GM12864 (cell line): ENCODE data around the gene MYRF.

ENCODE experiments used
- DNase-seq: peaks from one replicate; pipeline ENCODE4 v3.0.0-alpha.2; 2011; ENCODE audit warnings: low read depth
- H3K4me3 ChIP-seq: 2 replicates; pipeline ENCODE4 v1.5.1; 2011; ENCODE audit warnings: mild to moderate bottlenecking, low read depth, low read length, control low read depth
- TF ChIP-seq, protein P1 (sequence below): IDR thresholded peaks from 2 replicates; pipeline ENCODE4 v1.5.1; 2011; ENCODE audit warnings: low read depth, mild to moderate bottlenecking, moderate library complexity, low read length, control low read depth, inconsistent platforms; ENCODE audit errors: missing control alignments

The MYRF gene

DNA sequence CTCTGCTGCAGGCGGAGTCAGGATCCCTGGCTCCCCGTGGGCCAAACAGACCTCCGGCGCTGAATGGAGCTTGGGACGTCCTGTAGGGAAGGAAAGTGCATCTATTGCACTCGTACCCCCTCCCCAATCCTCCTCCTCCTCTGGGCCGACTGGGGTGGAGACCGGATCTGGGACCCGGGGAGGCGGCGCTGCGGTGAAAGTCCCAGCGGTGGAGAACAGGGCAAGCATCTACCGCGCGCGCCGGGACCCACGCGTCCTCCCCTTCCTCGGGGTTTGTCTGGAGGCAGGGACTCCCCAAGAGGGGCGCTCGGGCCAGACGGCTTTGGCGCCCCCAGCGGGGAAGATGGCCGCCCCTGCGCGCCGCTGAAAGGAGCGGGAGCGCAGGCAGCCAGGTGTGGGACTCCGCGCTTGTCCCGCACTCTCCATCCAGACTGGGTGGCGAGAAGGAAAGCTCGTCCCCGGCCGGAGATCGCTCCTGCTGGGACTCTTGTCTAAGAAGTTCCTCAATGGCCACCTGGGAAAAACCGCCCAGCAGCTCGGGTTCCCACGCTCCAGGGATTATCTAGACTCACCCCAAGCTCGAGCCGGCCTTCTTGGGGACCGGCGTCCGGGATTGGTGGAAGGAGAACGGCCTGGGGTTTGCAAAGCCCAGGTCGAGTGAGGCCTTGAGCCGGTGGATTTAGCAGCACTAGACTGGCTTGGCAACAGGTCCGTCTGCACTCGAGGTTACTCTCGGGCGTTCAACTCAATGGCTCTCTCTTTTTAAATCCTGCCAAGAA lies 76.4 kb downstream of the MYRF start:
- peak overlapping the region; percentile 71 for H3K4me3 ChIP-seq
- no peak for DNase-seq
- TF ChIP-seq, protein P1, sequence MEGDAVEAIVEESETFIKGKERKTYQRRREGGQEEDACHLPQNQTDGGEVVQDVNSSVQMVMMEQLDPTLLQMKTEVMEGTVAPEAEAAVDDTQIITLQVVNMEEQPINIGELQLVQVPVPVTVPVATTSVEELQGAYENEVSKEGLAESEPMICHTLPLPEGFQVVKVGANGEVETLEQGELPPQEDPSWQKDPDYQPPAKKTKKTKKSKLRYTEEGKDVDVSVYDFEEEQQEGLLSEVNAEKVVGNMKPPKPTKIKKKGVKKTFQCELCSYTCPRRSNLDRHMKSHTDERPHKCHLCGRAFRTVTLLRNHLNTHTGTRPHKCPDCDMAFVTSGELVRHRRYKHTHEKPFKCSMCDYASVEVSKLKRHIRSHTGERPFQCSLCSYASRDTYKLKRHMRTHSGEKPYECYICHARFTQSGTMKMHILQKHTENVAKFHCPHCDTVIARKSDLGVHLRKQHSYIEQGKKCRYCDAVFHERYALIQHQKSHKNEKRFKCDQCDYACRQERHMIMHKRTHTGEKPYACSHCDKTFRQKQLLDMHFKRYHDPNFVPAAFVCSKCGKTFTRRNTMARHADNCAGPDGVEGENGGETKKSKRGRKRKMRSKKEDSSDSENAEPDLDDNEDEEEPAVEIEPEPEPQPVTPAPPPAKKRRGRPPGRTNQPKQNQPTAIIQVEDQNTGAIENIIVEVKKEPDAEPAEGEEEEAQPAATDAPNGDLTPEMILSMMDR, result peak; percentile 58

DNA sequence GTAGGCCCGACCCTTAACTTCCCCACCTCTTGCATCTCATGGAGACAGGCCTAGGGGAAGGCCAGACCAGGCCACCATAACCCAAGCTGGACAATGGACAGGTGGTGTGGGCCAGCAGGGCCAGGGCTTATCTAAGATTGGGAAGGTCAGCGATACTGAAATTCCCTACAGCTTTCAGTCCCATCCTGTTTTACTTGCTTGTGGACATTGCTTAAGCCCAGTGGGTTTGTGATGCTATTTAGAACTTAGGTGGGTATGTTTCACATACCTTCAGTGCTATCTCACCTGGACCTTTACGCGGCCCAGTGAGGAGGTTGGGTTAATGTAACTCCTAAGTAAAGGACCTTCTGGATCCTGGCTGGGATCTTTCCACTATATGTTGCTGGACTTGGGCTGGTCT lies 77.4 kb downstream of the MYRF start:
- H3K4me3 ChIP-seq, result peak overlapping the region; percentile 71
- DNase-seq, result no peak
- TF ChIP-seq, protein P1, result no peak

DNA sequence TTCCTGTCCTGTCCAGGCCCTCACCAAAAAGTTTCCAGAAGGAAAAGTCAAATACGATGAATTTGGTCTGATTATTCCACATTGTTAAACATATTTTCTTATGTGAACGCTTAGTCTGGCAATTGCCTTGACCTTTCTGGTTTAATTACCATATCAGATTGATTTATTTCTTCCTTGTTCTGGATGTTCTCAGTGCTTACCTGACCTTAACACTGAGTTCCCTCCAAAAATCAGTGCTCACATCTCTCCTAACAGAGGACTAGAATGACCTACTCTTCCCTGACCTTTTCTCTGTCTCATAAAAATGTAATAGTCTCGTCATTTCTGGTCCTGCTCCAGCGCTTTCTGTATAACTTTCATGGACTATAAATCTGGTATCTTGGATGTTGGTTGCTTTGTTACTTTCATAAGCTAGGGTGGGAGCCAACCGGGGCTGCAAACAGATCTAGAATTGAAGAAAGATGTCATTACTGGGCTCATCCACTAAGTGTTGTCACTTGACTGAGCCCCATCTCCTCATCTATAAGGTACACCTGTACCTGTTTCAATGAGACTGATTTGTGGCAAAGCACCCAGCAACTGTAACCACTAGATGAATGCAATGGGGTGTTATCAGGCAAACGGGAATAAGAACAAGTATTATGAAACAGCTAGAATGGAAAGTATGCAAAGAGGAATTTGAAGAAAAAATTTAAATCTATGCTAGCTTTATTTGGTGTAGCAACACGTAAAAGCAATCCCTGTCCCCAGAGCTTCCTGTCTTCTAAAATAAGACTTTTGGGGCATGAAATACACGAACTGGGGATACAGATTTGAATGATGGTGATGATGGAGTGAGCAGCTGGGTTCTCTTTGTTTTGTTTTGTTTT lies 78.0 kb downstream of the MYRF start:
- TF ChIP-seq, protein P1, result no peak
- DNase-seq, result no peak
- H3K4me3 ChIP-seq, result peak overlapping the region; percentile 71

DNA sequence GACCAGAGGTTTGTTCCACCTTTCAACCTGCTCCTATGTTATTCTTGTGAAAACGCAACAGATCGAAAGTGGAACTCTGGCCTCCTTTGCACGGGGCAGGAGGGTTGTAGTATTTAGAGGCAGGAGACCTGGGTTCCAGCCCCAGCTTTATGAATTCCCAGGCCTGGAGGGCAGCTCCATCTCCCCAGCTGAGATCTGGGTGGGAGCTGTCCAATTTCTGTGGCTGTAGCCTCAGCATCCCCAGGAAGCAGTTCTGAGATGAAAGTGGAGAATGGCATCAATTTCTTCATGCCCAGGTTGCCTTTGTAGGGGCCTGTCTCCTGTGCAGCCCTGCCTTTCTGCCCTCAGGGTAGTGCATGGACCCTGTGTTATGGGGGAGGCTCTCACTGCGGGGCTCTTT lies 79.8 kb downstream of the MYRF start:
- TF ChIP-seq, protein P1, result no peak
- no peak for DNase-seq
- no peak overlapping the region; the same call in 1 of the 2 replicates for H3K4me3 ChIP-seq

DNA sequence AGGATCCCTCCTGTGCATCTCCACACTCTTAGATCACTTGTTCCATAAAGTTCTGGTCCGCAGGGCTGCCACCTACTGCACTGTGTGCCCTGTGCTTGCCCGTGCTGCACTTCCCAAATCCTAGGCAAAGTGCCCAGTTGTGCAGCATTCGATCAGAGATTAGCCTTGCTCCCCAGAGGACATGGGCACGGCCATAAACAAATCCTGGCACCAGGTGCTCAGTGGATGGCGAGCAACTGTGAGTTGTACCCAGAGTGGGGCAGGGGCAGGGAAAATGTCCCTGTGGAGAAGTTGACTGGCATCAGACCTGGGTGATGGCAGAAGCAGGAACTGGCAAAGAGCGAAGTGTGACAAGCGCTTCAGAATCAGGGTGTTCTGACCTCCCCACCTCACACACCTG lies 80.3 kb downstream of the MYRF start:
- no peak for DNase-seq
- TF ChIP-seq, protein P1, result no peak
- H3K4me3 ChIP-seq, result no peak overlapping the region

DNA sequence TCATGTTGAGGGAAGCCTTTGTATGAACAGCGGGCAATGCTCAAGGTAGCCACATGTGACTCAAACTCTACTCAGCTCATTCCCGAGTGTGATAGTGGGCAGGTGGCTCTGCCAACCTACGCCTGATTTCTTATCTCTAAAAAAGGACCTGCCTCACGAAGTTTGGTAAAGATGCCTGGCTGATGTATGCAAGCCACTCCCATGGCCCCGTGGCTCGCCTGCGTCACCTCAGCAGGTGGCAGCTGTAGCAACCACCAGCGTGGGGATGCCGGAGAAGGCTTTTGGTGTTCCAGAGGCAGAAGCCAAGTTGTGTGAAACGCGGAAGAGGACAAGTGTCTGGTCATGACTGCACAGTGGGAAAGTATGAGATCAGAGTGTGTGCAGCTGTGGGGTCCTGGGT lies 81.0 kb downstream of the MYRF start:
- no peak for DNase-seq
- no peak overlapping the region; the same call in 1 of the 2 replicates for H3K4me3 ChIP-seq
- TF ChIP-seq, protein P1, result no peak

DNA sequence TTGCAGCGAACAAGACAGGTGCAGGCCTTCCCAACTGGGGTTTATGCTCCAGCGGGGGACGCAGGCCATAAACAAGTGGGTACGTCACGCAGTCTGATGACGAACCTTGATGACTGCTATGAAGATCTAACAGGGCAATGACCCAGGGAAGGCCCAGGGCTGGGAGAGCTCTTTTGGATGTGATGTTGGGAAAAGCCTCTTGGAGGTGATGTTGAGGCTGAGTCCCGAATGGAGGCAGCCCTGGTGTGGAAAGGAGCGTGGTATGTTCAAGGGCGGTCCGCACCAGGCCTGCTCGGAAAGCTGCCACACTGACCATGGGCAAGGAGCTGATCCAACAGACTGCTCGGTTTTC lies 81.5 kb downstream of the MYRF start:
- H3K4me3 ChIP-seq, result peak overlapping the region; percentile 26; the same call in 1 of the 2 replicates
- no peak for DNase-seq
- TF ChIP-seq, protein P1, result no peak
